Glomerular visceral epithelial cell (primary cell): Measurements from ENCODE around the gene ADGRB2.

Experiments used
- DNase-seq: peaks from one replicate; pipeline ENCODE4 v3.0.0-alpha.2; 2016; ENCODE audit errors: extremely low spot score

ADGRB2 gene

DNA sequence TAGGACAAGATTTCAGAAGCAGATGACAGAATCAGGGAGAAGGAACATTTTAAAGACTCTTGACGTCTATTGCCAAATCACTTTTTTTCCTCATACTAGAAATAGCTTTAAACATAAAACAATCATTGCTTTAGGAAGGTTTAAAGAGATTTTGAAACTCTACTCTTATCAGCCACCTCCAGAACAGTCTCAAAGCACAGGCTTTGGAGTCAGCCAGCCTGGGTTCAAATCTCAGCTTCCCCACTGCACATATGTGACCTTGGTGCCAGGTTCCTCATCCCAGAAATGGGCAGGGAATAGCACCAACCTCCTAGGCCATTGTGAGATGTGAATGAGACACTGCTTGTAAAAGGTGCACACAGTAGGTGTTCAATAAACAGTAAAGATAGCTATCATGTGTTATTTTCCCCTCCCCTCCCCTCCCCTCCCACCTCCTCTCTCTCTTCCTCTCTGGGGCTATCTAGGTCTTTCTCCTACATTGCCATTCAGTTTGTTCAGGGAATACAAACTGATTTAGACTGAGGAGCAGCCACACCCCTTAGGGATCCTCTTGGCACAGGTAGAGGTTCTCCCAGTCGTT, 31.0 kb upstream of the ADGRB2 start:
- no peak for DNase-seq

DNA sequence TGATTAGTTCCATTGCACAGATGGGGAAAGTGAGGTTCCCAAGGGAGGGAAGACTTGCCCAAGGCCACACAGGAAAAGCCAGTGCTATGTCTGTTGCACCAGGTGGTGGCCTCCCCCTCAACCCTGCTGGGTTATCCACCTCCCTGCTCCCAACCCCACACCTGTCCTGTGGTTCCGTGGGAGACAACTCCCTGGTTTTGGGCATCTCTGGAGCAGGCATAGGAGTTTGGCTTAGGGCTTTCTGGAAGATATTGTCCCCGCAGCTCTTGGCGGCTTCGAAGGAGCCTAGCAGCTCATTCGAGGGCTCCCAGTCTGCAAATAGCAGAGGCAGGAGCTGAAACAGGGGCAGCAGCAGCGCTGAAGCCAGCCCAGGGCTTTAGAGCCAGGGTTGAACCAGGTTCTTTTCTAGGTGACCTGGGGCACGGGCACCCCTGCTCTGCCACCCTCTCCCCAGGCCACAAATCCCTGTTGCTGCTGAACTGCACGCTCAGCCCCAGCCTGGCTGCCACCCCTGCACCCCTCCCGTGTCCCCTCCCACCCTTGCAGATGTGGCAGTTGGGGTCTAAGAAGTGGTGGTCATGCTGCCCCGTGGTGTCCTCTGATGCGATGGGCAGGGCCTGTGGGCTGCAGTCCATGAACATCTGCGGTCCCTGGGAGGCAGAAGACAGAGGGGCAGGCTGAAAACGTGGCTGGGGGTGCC, 29.6 kb upstream of the ADGRB2 start:
- DNase-seq, result no peak

DNA sequence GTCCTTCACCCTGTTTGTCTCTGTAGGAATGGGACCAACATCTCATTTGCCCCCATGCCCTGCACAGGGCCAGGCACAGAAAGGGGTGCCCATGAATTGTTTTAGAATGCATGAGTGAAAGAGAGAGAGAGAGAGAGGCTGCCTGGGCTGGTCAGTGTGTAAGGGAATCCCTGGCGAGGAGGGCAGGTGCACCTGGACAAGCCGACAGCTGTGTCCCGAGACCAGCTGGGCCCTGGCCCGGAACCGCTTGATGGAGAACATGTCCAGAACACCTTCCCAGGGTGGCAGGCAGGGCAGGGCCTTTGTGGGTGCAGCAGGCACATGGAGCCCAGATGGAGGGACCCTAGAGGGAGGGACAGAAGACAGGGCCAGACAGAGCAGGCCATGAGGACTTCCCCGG, 28.9 kb upstream of the ADGRB2 start:
- no peak for DNase-seq

DNA sequence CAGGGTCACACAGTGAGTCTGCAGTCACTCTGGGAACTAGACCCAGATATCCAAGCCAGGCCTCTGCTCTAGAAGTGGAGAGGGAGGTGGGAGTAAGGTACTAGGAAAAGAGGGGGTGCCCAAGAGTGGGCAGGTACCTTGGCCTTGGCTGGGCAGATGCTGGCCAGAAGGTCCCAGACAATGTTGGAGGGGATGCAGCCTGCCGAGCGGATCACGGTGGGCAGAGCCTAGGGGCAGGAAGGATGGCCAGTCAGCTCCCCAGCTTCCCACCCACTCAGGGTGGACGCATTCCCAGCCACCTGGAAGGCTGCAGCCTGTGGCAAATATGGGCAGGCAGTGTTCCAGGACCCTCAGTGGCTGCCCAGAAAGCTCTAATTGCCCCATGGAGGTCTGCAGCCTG, 28.4 kb upstream of the ADGRB2 start:
- no peak for DNase-seq

DNA sequence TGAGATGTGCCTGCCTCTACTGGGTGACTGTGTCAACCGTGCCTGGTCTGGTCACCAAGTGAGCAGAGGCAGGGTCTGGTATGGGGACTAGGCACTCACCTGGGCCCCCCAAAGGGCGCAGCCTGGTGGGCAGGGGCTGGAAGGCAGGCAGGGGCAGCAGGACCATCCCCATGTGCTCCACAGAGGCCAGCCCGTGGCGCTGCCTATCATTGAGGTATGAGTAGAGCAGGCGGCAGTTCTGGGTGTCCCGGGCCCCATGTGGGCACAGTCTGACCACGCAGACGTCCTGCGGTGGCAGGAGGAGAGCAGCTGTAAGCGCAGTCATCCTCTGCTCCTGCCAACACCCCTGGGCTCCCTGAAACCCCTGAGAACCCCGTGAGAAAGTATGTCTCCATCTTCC, 28.0 kb upstream of the ADGRB2 start:
- no peak for DNase-seq

DNA sequence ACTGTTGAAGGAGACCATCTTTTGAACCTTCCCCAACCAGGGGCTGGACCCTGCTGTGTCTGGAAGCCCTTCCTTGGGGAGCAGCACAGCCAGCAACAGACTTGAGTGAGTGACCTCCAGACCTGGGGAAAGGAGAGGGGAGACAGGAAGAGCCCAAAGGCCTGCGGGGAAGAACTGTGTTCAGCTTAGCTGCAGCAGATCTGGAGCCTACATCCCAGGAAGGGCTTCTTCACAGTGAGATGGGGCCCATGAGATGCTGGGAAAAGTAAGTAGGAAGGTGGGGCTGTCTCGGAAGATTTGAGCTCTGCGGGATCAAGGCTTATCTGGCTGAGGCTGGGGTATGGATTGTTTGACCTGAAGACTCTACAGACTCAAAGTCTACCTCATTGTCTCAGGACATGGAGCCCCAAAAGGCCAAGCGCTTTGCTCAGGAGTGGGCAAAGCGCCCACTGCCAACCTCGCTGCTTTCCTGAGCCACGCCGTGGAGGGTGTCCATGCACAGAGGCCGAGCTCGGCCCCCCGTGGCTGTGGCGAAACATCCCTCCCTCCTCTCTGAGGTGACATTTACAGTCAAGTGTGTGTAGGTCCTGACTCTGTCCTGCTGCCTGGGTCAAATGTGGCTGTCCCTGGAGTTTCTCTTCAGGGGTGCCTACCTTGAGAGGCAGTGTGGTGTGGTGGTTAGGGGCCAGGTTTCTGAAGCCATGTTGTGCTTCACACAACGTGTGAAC, 27.2 kb upstream of the ADGRB2 start:
- DNase-seq, result no peak

DNA sequence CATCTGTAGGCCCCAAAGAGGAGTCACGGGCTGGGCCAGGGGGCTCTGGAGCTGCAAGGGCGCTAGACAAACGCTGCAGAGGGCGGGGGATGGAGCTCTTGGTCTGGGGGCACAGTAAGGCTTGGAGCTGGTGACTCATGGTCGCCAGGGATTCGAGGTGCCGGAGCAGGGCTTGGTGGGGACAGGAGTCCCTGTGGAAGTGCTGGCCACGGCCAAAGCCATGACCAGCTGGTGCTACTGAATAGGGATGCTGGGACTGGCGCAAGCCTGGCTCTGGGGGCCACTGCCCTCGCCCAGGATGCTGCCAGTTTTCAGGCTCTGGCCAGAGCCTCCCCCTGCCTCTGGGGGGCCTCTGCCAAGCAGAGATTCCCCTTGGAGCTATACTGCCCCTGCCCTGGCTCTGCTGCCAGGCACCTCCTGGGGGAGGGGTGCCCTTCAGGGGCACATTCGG, 26.5 kb upstream of the ADGRB2 start:
- no peak for DNase-seq

DNA sequence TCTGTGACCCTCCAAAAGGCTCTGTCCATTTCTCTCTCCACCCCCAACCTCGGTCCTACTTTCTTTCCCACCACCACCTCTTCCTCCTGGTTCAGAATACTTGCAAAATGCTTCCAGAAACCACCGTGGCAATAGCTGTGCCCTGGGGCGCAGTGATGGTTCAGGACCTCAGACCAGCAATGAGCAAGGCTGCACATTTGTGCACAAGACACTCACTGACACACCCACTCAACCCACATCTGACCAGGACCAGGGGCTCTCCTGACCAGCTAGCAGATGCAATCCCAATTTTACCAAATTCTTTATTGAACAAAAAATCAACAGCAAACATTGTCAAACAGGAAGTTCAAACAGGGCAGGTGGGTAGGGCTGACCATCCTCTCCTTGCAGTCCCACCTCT, 26.0 kb upstream of the ADGRB2 start:
- no peak for DNase-seq

DNA sequence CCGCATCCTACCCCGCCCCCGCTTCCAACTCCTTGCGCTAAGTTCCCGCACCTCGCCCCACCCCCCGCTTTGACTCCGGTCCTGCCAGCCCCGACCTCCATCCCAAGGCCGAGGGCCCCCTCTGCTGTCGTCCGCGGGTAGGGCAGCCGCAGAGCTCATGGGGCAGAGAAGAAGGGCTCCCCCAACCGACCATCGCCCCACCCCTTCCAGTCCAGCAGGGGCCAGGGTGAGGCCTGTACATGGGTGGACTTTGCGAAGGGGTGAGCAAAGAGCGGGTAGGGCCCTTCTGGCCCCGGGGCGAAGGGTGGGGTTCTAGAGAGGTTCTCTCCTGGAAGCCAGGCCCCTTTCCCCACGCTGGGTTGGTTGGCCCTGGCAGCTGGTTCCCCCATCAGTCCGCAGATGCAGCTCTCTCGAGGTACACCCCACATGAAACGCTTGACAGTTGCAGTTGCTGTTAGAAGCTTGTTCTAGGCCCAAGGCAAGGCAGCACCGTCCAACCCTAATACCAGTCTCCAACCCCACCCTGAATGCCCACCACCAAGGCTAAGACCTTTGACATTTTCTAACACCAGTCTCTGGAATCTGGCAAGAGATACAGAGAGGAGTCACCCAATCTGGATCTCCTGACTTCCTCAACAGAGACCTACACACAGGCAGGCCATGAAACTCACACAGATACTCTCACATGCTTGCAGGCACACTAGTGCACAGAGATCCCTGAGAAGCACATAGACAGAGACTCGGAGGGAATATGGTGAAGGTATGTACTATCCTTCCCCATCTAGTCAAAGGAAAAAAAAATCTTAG, 25.3 kb upstream of the ADGRB2 start:
- peak; percentile 92 for DNase-seq

DNA sequence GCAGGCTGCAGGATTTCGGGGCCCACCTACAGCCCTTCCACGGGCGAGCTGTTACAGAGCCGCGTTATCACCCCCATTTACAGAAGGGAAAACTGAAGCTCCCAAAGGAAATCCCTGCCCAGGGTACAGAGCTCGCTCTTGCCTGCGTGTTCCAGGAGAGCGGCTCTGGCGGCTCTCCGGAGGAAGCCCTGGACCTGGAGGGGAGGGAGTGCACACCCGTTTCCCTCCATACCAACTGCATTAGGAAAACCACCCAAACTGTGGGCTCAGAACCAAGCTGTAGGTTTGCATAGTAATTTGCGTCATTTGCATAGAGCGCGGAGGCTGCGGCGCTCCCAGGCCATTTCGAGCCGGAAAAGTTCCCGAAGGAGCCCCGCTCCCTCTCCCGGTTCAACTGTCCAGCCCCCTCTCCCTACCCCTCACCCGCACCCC, 24.7 kb upstream of the ADGRB2 start:
- peak; percentile 65 for DNase-seq

DNA sequence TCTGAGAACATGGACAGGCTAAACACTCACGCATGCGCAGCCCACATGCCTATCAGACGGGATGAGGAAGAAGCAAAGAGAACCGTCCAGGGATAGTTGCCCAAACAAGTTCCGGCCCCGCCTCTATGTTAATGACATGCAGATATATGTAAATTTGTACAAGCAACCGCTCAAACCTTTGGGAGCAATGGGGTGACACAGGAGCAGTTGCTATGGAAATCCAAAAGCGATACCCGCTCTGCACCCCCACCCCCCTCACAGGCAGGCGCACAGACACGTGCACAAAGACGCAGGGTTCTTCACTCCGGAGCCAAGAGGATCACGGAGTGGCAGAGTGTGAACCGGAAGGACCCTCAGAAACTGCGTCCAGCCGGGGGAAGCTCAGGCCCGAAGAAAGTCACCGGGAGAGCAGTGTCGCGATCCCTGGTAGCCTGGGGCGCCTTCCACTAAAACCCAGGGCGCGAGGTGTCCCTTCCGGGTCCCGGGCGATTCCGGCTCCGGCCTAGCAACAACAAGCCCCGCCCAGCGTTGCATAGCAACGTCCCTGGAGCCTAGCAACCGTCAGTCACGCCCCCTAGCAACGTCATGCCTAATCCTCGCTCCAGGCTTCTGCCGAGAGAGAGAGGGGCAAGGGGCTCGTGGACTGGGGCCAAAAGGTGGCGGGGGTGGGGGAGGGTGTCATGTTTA, 24.1 kb upstream of the ADGRB2 start:
- DNase-seq, result peak; percentile 87

DNA sequence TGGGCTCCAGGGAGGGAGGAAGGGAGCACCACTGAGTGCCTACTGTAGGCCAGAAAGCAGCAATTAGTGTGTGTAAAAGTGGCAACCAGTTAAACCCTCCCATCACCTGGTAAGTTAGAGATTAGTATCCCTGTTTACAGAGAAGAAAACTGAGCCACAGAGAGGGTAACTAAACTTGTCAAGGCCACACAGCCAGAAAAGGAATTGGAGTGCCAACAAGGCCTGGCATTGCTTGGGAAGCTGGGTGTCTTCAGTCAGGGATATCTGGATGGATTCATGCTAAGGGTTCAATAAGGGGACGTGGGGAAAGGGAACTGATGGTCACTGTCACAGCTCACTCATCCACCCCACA, 23.6 kb upstream of the ADGRB2 start:
- DNase-seq, result no peak

DNA sequence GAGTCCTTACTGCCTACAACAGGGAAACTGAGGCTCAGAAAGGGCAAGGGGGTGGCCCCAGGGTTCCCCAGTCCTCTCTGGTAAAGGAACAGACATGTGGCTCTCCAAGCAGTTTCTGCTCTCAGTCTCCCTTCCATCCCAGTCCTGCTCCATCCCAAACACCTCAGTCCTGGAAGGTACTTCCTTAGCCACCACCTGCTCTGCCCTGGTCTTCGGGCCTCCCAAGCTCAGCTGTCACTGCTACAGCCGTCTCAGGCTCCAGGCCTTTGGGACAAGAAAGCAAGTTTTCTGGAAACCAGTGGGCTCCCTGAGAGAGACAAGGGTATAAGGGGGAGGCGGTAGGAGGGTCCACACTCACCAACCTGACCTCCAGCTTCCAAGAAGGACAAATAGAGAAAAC, 23.1 kb upstream of the ADGRB2 start:
- no peak for DNase-seq

DNA sequence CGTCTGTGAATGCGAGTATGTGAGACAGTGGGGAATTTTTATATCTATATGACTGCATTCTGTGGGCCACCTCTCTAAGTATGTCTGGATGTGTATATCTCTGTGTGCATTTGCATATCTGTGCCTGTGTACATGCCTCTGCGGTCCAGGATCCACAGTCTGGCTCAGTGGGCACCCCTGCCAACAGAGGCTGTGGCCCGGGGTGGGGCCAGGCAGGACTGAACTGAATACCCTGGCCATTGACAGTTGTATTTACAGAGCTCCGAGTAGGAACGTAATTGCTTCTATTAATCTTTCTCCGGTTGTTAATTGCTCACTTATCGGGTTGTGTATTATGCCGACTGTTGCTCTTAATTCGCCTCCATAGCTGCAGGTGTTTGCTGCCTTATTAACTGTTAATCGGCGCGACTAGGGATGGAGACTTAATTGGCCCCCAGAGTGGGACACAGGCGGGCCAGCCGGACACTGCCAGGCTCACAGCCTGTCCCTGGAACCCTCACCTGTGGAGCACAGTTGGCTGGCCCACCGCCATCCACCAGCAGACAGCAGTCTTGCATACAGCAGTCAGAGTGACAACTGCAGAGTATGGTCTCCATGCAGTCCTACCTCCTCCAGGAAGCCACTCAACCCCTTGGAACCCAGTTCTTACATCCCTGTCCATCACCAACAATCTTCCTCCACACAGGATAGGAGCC, 22.4 kb upstream of the ADGRB2 start:
- DNase-seq, result no peak

DNA sequence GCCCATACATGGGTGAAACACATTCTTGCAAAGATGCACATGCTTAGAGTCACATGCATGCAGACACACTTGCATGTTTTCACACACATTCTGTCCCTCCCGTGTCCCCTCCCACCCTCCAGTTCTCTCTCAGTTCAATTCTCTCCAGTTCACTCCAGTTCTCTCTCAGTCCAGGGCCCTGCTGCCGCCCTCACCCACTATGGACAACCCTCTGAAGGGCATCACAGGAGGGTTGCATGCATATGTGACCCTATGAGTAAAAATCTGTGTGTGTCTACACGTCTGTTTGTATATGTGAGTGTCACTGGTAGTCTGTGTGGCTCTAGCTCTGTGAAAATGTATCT, 21.8 kb upstream of the ADGRB2 start:
- DNase-seq, result no peak

DNA sequence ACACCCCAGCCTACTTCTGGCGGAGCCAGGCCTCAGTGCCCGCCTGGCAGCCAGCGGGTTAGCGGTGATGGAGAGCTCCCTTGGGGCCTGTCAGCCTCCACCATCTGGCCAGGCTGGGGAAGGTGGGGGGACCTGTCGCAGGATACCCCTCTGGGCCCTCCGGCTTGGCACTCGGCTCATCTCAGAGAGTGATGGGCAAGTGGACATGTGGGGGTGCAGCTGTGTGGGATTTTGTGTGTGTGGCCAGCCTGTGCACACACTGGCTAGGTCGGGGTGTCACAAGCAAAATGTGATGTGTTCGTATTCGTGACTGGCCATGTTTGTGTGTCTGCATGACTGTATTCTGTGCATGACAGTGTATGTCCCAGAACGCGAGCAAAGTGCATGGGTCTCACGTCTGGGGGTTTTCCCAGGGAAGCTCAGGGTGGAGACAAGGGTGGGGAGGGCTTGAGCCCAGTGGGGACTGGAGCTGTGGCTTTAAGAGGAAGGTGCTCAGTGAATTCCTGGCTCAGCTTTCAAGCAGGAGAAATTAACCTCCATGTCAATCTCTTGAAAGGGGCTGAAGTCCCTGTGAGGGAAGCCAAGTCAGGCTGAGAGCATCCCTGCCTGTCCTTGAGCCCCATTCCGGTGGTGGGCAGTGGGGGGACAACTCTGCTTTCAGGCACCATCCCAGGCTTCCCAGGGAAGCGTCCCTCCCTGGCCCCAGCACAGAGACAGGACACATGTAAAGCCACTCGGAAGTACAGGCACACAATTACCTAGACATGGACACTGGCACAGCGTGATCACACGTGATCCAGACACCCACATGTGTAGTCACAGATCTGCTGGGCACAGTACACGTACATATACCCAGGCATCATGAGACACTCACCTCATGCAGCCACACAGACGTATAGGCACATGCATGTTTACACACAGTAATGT, 21.1 kb upstream of the ADGRB2 start:
- DNase-seq, result peak; percentile 67

DNA sequence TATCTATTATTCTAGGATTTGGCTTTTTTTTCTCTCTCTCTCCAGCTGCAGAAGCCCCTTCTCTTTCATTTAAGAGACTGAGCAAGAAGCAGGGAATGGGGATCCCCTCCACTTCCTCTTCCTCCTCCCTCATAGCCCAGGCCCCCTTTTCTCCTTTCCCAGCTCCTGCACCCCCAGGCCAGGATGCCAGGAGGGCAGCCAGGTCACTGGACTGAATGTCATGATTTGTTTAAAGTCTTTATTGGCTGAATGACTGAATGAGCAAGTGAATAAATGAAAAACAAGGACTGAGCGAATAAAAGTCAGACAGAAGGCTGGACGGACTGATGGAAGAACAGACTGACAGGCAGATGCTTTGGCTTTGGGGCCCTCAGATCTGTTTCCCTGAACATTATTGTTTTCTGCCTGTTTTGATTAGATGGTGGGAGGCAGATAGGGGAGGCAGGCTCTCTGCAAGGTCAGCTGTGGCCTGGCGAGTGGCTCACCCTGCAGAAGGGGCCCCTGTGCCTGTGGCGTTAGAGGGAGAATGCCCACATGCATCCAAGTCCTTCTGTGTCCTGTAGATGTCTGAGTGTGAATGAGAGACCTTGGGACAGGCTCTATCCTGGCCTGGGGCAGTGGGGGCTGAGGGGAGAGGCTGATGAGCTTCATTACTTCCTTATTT, 20.3 kb upstream of the ADGRB2 start:
- no peak for DNase-seq

DNA sequence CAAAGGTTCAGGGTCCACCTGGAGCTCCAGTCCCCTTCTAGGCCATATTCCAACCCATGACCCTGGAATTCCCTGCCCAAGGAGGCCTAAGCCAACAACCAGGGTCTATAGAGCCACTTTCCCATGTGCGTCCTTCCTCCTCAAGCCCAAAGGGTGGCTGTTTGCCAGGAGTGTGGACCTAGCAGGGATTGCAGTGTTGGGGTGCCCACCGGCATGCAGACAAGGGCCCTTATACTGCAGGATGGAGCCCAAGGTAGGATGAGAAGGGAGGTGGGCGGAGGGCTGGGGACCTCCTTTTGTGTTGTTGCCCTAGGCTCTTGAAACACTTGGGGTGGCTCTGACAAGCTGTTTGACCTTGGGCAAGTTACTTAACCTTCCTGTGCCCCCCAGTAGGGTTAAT, 19.7 kb upstream of the ADGRB2 start:
- DNase-seq, result no peak
